Activated T-cell treated with anti-CD3 and anti-CD28 coated beads, Interleukin-2, amount 50 U/mL, for 4 hours (primary cell): ENCODE data around the gene DLL4. TPM values are rescaled to one million over a fixed set of nuclear protein-coding genes. Genes with fewer than 3 reads are reported as not detected.
A peak's percentile ranks its signal among the peaks of the same experiment; 100 is the strongest.

Source experiments
- ATAC-seq, 2 donors: fragments of 200-7000 bp; cut with Tn5 transposase; one replicate each; pipeline ENCODE4 v1.10.0; 2021
- DNase-seq: peaks from one replicate; pipeline ENCODE4 v3.0.0-alpha.2; 2020
- H3K27me3 Mint-ChIP-seq: one replicate; pipeline ENCODE4 v1.8.0; 2021; ENCODE audit warnings: low read depth, mixed read lengths
- H3K36me3 Mint-ChIP-seq: one replicate; pipeline ENCODE4 v1.8.0; 2022; ENCODE audit warnings: mixed read lengths; ENCODE audit not compliant: insufficient read depth
- H3K4me1 Mint-ChIP-seq: one replicate; pipeline ENCODE4 v1.8.0; 2021; ENCODE audit warnings: low read depth, mixed read lengths
- H3K4me3 Mint-ChIP-seq: one replicate; pipeline ENCODE4 v1.8.0; 2021; ENCODE audit warnings: mild to moderate bottlenecking, moderate library complexity, mixed read lengths
- H3K9me3 Mint-ChIP-seq: one replicate; pipeline ENCODE4 v1.8.0; 2021; ENCODE audit warnings: mixed read lengths
- total RNA-seq, 3 donors: library from RNA; stranded (reverse); gene quantifications; one replicate each; pipeline ENCODE4 v1.2.1, GENCODE V29; 2021

Gene DLL4
- total RNA-seq, 3 donors from 2014 or later = 0.05 to 0.38 (median 0.37) TPM

- no peaks in the 10 kb centered on the region for H3K36me3 Mint-ChIP-seq
- no peak for ATAC-seq
- H3K9me3 Mint-ChIP-seq = no peaks in the 10 kb centered on the region
- no peaks in the 10 kb centered on the region for H3K27me3 Mint-ChIP-seq
- no peak overlapping the region for H3K4me3 Mint-ChIP-seq
- DNase-seq = no peak
- no peaks in the 10 kb centered on the region for H3K4me1 Mint-ChIP-seq
Measured at GRCh38 chr15:40914486-40914885, 14.7 kb upstream of the DLL4 start.

- ATAC-seq = no peak
- DNase-seq = no peak
- no peaks in the 10 kb centered on the region for H3K36me3 Mint-ChIP-seq
- no peaks in the 10 kb centered on the region for H3K9me3 Mint-ChIP-seq
- H3K4me3 Mint-ChIP-seq = no peak overlapping the region
- H3K4me1 Mint-ChIP-seq = no peaks in the 10 kb centered on the region
- H3K27me3 Mint-ChIP-seq = no peaks in the 10 kb centered on the region
Measured at GRCh38 chr15:40915116-40915661, 14.0 kb upstream of the DLL4 start.

- no peak for ATAC-seq
- H3K4me3 Mint-ChIP-seq = no peak overlapping the region
- no peaks in the 10 kb centered on the region for H3K36me3 Mint-ChIP-seq
- DNase-seq = no peak
- H3K4me1 Mint-ChIP-seq = no peaks in the 10 kb centered on the region
- no peaks in the 10 kb centered on the region for H3K9me3 Mint-ChIP-seq
- no peaks in the 10 kb centered on the region for H3K27me3 Mint-ChIP-seq
Measured at GRCh38 chr15:40915679-40916078, 13.5 kb upstream of the DLL4 start.

- H3K4me1 Mint-ChIP-seq = no peaks in the 10 kb centered on the region
- H3K27me3 Mint-ChIP-seq = no peaks in the 10 kb centered on the region
- H3K9me3 Mint-ChIP-seq = no peaks in the 10 kb centered on the region
- H3K4me3 Mint-ChIP-seq = no peak overlapping the region
- no peaks in the 10 kb centered on the region for H3K36me3 Mint-ChIP-seq
- ATAC-seq = no peak
- DNase-seq = no peak
Measured at GRCh38 chr15:40917585-40917984, 11.6 kb upstream of the DLL4 start.

GRCh38 chr15:40918146-40918798 is 10.9 kb upstream of the DLL4 start:
- Mint-ChIP-seq H3K4me3 (no peak overlapping the region), H3K36me3 (no peaks in the 10 kb centered on the region), H3K4me1 (no peaks in the 10 kb centered on the region), H3K9me3 (no peaks in the 10 kb centered on the region), H3K27me3 (peaks cover 2% of the 10 kb centered on the region)
- ATAC-seq (no peak), DNase-seq (no peak)

GRCh38 chr15:40918799-40919392 is 10.2 kb upstream of the DLL4 start:
- H3K4me1 Mint-ChIP-seq = no peaks in the 10 kb centered on the region
- ATAC-seq (no peak), DNase-seq (no peak)
- H3K36me3 Mint-ChIP-seq = no peaks in the 10 kb centered on the region
- peaks cover 2% of the 10 kb centered on the region for H3K27me3 Mint-ChIP-seq
- H3K4me3 Mint-ChIP-seq = no peak overlapping the region
- H3K9me3 Mint-ChIP-seq = no peaks in the 10 kb centered on the region

- peaks cover 9% of the 10 kb centered on the region for H3K4me1 Mint-ChIP-seq
- no peaks in the 10 kb centered on the region for H3K9me3 Mint-ChIP-seq
- no peak overlapping the region for H3K4me3 Mint-ChIP-seq
Measured at GRCh38 chr15:40921949-40922607, 7.1 kb upstream of the DLL4 start.

GRCh38 chr15:40922608-40923005 is 6.5 kb upstream of the DLL4 start:
- no peak for DNase-seq
- Mint-ChIP-seq H3K9me3 (no peaks in the 10 kb centered on the region), H3K4me1 (peaks cover 12% of the 10 kb centered on the region), H3K27me3 (peaks cover 25% of the 10 kb centered on the region), H3K36me3 (no peaks in the 10 kb centered on the region), H3K4me3 (no peak overlapping the region)
- ATAC-seq = no peak

More at GRCh38 chr15:40921949-40922607, 7.1 kb upstream of the DLL4 start:
- DNase-seq = no peak
- Mint-ChIP-seq H3K36me3 (no peaks in the 10 kb centered on the region), H3K27me3 (peaks cover 22% of the 10 kb centered on the region)
- no peak for ATAC-seq

- Mint-ChIP-seq H3K27me3 (peaks cover 31% of the 10 kb centered on the region), H3K4me3 (no peak overlapping the region), H3K36me3 (no peaks in the 10 kb centered on the region), H3K4me1 (peaks cover 16% of the 10 kb centered on the region), H3K9me3 (no peaks in the 10 kb centered on the region)
- no peak for ATAC-seq
- DNase-seq = no peak
Measured at GRCh38 chr15:40923551-40923950, 5.6 kb upstream of the DLL4 start.

- Mint-ChIP-seq H3K36me3 (no peaks in the 10 kb centered on the region), H3K4me3 (no peak overlapping the region), H3K27me3 (peaks cover 45% of the 10 kb centered on the region), H3K9me3 (no peaks in the 10 kb centered on the region), H3K4me1 (peaks cover 30% of the 10 kb centered on the region)
- no peak for ATAC-seq
- no peak for DNase-seq
Measured at GRCh38 chr15:40925495-40925862, 3.7 kb upstream of the DLL4 start.

GRCh38 chr15:40925863-40926658 is 3.1 kb upstream of the DLL4 start:
- DNase-seq = no peak
- peak; percentile 21 to 24 for ATAC-seq
- no peaks in the 10 kb centered on the region for H3K36me3 Mint-ChIP-seq
- H3K9me3 Mint-ChIP-seq = no peaks in the 10 kb centered on the region
- H3K4me3 Mint-ChIP-seq = peak overlapping the region; percentile 55
- H3K4me1 Mint-ChIP-seq = peaks cover 35% of the 10 kb centered on the region
- H3K27me3 Mint-ChIP-seq = peaks cover 51% of the 10 kb centered on the region

GRCh38 chr15:40926659-40927494 is 2.3 kb upstream of the DLL4 start:
- no peak for ATAC-seq
- Mint-ChIP-seq H3K4me1 (peaks cover 40% of the 10 kb centered on the region), H3K4me3 (peak overlapping the region; percentile 55)

GRCh38 chr15:40927495-40927872 is 1.7 kb upstream of the DLL4 start:
- ATAC-seq = no peak
- Mint-ChIP-seq H3K4me1 (peaks cover 41% of the 10 kb centered on the region), H3K36me3 (no peaks in the 10 kb centered on the region), H3K9me3 (no peaks in the 10 kb centered on the region), H3K4me3 (peak overlapping the region; percentile 42), H3K27me3 (peaks cover 66% of the 10 kb centered on the region)
- DNase-seq = no peak

More at GRCh38 chr15:40926659-40927494, 2.3 kb upstream of the DLL4 start:
- peaks cover 59% of the 10 kb centered on the region for H3K27me3 Mint-ChIP-seq
- DNase-seq = no peak
- H3K9me3 Mint-ChIP-seq = no peaks in the 10 kb centered on the region
- H3K36me3 Mint-ChIP-seq = no peaks in the 10 kb centered on the region
